Measurements from ENCODE around the gene BCKDK.

The BCKDK gene

DNA sequence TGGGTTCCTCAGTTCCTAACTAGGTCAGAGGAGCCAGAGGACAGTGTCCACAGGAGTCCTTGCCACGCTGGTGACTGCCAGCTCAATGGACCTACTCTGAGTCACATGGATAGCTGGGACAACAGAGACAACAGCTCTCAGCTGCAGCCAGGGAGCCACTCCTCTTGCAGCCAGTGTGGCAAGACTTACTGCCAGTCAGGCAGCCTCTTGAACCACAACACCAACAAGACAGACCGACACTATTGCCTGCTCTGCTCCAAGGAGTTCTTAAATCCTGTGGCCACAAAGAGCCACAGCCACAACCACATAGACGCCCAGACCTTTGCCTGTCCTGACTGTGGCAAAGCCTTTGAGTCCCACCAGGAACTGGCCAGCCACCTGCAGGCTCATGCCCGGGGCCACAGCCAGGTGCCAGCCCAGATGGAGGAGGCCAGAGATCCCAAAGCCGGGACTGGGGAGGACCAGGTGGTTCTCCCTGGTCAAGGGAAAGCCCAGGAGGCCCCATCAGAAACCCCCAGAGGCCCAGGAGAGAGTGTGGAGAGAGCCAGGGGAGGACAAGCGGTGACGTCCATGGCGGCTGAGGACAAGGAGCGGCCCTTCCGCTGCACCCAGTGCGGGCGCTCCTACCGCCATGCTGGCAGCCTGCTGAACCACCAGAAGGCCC lies 27.3 kb upstream of the BCKDK start:
- DNase-seq = no peak

DNA sequence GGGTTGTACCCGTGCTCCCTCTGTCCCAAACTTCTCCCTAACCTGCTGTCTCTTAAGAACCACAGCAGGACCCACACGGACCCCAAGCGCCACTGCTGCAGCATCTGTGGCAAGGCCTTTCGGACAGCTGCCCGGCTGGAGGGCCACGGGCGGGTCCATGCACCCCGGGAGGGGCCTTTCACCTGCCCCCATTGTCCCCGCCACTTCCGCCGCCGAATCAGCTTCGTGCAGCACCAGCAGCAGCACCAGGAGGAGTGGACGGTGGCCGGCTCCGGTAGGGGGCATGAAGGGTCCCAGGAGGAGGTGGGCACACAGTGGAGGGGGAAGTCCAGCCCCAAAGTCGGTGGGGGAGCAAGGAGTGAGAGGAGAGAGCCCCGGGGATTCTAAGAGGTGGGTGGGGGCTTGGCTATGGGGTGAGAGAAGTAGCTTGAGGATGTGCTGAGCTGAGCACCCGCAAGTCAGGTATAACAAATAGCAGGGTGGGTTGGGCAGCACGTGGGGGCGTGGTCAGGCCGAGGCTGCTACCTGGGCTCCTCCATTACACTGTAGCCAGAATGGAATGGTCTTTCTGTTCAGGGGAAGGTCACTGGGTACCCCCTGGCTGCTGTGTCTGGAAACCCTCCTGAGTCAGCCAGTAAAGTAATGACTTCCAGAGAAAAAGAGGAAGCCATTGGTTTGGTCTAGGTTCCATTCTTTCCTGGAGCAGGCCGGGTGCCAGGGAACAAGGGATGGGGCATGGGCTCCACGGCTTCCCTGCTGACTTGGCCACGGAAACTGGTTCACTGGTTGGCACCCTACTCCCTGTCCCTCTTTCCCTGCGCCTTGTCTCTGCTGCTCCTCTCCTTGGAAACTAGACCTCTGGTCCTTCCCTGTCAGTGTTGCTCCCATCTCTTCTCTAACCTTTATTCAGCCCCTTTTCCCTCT lies 26.5 kb upstream of the BCKDK start:
- DNase-seq = no peak

DNA sequence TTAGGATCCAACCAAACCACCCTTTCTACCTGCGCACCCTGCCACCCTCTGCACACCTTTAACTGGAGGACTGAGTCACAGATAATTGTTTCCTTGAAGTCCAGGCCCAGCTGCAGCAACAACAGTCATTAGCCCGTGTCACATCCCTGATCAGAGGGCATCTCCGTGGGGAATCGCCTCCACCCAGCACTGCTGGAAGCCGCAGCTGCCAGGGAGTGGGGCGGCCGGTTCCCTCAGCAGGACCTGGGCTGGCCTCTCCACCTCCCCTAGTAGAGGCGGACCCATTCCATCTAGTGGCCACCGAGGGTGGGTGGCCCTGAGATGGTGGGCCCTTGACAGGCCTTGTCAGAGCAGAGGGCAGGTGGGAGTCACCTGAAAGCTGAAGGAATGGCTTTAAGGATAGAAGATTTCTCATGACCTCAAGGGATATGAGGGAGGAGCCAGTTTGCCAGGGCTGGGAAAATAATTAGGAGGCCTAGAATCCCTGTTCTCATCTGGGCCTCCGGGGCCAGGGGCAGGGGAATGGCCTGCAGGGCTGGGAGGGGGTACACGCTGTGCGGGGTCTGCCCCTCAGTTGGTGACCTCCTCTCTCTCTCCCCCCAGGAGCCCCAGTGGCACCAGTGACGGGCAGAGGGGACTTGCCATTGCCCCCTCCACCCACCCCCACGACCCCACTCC lies 25.7 kb upstream of the BCKDK start:
- no peak for DNase-seq

DNA sequence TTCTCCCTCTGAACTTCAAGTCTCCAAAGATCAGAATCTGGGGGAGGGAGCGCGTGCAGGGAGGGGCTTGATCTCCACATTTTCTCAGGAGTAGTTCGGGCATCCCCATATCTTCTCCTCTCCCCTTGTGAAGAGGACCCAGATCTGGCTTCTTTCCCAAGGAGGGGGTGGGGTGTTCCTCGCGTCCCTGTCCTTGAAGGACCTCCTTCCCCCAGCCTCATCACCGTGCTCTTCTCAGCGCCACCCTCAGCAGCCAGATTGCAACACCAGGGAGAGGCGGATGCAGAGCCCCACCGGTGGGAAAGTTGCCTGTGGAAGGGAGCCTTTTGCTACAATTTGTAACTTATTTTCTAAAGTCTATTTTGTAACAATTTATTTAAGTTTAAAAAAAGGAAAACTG lies 25.1 kb upstream of the BCKDK start:
- DNase-seq = no peak

DNA sequence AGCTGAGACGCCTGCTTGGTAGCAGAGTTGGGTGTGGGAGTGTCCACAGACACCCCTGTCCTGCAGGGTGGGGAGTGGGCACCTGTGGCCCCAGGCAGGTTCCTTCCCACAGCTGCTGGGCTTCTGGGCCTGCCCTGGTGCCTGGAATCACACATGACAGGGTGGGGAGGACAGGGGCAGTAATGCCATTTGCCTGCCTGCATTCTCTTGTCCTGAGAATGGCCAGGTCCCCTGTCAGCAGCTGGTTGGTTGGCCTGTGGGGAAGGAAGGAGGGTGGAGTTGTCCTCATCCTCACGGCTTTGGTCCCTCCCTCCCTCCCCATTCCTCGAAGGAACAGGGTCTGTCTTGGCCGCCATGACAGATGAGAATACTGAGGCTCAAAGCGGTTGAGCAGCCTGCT lies 24.6 kb upstream of the BCKDK start:
- DNase-seq = no peak

DNA sequence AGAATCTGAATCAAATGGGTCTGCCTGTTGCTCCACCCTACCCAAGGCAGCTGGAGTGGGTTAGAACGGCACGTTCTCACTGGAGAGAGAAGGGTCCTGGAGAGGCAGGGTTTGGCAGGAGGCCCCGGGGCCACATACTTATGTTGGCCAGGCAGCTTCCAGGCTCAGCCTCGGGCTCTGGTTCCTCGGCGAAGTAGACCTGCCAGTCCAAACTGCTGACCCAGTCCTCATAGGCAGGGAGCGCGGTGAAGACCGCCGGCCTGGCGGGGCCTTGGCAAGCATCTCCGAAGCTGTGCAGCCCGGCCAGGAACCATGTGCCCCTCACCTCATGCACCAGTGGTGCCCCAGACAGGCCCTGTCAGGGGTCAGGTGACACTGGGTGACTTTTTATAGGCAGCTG lies 24.2 kb upstream of the BCKDK start:
- DNase-seq = no peak

DNA sequence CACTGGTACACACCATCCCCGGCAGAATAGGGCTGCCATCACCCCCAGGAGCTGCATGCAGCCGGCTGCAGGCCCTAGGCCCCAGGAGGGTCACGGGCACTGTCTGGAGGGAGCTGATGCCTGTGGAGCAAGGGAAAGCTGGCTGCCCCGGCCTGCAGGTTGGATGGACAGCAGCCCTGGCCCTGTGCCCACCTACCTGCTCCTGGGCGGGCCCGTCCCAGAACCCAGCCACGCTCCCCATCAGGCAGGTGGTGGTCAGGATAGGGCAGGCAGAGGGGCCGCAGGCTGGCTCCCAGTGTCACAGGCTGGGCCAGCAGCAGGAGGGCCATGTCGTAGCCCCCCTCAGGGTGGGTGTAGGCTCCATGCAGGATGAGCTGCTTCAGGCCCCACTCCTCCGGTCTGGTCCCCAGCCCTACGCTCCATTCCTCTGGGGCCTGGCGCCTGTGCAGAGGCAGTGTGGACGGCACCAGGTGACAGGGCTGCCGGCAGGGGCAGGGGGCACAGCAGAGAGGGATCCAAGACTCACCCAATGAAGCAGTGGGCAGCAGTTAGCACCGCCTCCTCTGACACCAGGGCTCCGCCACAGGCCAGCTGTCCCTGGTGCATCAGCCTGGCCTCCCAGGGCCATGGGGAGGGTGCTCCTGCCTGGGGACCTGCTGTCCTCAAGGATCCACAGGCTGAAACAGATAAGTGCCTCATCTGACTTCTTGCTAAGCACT lies 23.4 kb upstream of the BCKDK start:
- no peak for DNase-seq

DNA sequence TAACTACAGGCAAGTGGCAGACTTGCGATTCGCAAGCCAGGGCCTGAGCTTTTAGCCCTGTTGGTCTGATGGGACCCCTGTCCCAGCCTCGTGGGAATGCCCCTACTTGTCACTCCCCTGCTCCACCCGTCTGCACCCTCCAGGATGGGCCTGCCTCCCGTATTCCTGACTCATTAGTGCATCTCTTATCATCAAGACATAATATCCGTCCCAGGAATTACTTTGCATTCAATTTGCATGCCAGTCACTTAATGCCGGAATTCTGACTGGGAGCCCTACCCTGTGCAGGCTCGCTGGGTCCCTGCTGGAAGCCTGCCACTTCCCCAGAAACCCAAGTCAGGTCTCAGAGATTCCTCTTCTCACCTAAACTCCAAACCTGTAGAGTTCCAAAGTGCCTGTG lies 22.8 kb upstream of the BCKDK start:
- DNase-seq = no peak

DNA sequence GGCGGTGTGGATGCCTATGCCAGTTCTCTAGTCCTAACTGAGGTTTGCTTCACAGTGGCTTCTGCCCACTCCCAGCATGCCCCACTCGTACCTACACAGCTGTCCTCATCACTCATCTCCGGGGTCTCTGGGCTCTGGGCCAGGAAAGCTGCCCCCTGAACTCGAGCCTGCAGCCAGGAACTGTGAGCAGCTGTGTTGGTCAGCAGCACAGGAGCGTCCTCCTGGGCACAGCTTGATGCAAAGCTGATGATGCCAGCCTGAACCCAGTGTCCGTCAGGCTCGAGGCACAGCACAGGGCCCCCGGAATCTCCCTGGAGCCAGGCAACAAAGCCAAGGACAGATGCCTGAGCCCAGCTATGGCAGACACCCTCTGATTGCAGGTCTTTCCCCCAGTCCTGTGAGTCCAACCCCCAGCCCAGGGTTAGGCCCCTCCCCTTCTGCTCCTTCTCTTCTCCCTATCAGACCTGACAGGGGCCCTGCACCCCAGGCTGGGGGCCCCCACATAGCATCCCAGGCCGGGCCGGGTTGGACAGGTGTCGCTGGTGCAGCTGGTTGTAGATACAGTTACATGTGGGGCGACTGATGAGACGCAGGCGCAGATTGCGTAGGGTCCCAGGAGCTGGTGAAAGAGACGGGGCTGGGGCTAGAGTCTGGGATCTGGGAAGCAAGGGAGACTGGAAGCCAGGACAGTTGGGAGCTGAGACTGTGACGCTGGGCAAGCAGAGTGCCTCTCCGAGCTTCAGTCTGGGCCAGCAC lies 22.1 kb upstream of the BCKDK start:
- no peak for DNase-seq

DNA sequence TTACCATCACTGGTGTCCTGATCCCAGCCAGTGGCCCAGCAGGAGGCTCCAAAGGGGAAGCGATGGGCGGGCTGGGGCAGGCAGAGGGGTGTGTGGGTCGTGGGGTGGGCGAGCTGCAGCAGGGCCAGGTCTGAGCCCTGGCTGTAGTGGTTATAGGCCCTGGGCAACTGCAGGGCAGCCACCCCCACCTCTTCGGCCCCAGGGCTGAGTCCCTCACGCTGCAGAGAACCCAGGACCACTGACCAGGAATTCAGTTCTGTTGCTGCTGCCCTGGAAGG lies 21.6 kb upstream of the BCKDK start:
- no peak for DNase-seq

DNA sequence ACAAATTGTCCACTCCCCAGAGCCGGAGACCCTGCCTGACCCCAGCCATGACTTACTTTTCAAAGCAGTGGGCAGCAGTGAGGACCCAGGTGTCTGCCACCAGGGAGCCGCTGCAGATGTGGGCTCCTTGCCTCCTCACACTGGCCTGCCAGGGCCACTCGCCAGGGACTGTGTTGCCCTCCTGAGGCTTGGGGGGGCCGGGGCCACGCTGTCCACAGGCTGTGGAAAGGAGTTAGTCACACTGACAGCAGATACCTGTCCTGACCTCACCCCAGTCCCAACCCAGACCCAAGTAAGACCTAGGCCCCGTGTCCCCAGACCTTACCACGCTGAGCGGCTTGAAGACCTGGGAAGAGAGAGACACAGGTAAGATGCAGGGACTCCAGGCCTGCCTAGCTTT lies 20.7 kb upstream of the BCKDK start:
- no peak for DNase-seq

DNA sequence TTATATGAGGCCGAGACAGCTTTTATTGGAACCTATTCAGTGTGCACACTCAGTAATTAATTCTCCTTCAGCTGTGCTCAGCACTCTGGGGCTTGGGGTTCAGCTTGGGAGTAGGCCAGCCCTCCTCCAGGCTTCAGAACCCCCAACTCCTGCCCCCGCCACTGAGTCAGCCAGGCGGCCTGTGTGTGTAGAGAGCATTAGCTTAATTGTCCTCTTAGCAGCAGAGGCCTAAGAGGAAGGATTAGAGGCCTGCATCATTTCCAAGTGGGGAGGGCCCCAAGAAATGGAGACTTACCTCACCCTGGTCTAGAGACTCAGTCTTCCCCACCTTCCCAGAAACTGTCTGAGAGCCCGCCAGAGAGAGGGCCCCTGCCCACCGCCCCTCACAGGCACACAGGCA lies 20.2 kb upstream of the BCKDK start:
- DNase-seq = no peak

DNA sequence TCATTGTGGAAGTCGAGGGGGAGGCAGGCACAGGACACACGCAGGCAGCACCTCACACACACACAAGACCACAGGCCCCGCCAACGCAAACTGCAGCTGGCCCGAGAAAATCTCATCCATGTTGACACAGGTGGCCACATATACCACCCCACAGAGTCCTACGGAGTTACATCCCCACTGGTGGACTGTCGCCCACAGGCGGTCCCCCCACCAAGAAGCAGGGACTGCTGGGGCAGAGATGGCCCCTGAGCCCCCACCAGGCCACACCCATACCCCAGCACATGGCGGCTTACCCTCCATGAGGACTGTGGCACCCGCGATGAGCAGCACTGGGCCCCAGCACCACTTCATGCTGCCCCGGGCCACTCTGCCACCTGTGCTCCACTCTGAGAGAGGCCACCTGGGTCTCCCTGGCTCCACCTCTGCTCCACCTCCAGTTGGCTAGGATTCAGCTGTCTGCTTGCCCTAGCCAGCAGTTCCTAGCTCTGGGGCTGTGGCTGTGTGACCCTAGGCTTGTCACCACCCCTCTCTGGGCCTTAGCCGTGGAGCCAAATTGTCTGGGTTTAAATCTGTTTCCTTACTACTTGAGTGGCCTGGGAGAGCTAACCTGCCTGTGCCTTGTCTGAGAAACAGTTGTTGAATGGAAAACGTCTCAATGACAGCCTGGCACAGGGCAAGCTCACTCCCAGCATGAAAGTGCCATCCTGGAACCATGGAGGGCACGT lies 19.6 kb upstream of the BCKDK start, which contains the start of gene PRSS53:
TSS of gene PRSS53 (minus strand) at position 485 of the 725 bp plus-strand sequence. CDS start at position 351, 134 bp downstream.
- DNase-seq = no peak

DNA sequence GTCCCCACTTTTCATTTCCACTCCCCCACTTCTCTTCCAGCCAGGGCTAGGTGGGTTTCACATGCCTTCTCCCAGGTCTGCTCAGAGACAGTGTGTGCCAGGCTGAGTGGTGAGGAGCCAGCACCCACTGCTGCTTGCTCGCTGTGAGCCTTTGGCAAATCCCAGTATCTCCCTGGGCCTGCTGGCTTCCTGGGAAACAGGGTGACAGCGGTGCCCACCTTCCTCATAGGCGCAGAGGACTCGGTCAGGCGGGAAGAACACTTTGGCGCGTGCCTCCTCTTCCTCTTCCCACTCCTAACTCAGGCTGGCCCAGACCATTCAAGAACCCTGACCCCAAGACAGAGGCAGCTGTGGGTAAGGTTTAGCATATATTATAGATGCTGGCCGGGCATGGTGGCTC lies 19.0 kb upstream of the BCKDK start:
- DNase-seq = no peak

DNA sequence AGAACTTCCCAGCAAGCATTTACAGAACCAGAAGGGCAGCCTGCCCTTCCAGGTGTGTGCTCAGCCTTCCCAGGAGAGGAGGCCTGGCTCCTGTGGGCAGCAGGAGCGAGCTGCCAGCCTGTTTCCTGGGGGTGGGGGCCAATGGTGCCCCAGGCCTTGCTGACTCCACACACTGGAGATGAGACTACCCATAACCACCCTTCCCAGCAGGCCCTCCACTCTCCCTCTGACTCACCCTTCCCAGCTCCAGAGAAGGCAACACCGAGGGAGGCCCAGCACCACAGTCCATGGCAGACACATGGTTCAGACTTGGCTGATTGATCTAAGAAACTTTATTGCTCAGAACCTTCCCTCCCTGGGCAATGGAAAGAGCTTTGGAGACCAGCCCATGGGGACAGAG lies 17.6 kb upstream of the BCKDK start:
- DNase-seq = no peak

DNA sequence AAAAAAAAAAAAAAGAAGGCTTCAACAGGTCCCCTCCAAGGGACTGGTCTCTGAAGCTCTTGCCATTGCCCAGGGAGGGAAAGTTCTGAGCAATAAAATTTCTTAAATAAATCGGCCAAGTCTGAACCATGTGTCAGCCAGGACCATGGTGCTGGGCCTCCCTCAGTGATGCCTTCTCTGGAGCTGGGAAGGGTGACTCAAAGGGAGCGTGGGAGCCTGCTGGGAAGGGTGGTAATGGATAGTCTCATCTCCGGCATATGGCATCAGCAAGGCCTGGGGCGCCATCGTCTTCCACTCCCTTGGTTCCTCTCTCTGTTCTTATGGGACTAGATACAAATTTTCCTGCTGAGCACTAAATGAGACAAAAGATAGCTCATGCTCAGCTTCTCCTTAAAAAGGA lies 15.9 kb upstream of the BCKDK start:
- DNase-seq = no peak

DNA sequence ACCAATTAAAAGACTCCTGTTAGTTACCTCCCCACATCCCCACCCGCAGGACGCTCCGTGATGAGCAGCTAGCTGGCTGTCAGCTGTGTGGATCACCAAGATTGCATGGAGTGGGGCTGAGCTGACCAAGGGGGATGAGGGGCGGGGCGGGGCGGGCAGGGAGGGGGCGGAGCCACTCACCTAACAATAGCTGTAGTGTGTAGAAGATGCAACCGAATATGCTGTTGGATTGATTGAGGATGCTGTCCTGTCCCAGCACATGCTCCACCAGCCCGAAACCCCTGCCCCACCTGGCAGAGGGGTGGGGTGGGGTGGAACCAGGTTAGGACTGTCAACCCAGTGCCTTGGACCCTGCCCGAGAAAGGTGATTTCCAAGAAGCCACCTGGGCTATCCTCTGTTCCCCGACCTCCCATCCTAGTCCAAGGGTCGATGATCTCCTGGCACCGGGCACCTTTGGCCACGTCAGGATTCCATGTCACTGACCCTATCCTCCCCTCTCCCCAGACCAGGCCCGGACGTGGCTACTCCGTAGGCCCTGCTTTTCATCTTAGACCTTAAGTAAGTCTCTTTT lies 15.0 kb upstream of the BCKDK start:
- no peak for DNase-seq

DNA sequence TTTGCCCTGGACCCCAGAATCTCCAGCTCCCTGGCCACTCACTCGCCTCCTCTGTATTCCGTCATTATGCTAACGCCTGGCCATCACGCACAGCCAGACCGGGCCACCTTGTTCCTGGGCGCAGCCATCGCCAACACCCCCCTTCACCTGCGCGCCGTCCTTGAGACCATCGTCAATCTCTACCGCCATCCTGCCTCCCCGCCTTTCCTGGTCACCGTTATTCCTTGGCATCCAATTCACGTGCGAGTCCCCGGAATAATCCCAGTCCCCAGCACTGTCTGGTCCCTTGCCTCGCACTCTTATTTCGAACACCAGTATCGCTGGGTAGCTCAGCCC lies 14.1 kb upstream of the BCKDK start:
- no peak for DNase-seq

DNA sequence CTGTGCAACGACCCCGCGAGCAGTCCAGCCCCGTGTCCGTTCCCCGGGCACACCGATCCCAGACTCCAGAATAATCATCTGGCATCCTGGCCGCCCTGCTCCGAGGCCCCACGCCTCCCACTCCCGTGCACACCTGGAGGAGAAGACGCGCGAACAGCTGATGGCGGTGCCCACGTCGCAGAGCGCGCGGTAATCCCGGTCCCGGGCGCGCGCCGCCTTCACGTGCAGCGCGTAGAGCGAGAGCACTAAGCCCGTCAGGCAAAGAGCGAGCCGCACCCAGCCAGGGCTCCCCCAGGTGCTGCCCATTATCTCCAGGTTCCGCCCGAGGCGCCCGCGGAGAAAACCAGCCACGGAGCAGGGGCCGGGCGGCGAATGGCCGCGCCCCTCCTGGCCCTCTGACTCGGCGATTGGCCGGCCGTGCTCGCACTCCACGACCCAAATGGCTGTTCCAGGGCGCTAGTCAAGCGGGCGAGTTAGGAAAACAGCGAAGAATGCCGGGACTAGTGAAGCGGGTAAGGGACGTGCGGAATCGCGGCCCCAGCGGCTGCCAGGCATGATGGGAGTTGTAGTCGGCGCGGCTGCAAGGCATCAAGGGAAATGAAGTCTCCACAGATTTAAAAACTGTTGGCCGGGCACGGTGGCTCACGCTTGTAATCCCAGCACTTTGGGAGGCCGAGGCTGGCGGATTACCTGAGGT lies 13.6 kb upstream of the BCKDK start, which contains the start of gene VKORC1:
TSS of gene VKORC1 (minus strand) at position 374 of the 697 bp plus-strand sequence. CDS start at position 306, 68 bp downstream.
- DNase-seq = peak; percentile 80

DNA sequence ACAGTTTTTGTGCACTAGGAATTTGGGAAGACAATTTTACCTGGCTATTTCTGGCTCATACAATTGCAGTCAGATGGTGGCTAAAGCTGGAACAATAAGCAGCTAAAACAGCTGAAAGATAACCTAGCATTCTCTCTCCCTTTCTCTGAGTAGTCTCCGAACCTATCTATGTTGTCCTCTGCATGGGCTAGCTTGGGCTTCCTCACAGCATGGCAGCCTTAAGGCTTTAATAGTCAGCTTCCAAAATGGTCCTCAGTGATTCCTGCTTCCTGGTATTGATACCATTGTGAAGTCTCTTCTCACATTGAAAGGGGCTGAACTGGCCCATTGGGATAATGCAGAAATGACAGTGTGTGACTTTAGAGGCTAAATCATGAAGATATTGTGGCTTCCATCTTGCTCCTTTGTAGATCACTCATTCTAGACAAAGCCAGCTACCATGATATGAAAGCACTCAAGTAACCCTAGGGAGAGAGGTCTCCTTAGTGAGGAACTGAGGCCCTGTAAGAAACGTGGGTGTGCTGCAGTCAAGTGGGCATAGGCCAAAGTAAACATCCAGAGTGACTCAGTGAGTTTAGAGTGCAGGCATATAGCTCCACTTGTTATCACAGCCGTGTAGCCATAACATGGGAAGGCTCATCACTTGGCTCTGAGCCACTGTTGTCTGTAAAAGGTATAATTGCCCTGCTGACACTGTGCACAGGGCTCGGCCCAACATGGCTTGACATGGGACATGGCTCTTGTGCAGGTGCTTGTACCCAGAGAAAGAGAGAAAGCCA lies 8.1 kb upstream of the BCKDK start:
- no peak for DNase-seq
